Stimulated activated CD4-positive, alpha-beta T cell treated with anti-CD3 and anti-CD28 coated beads, Interleukin-15, amount 100 ng/mL, for 48 hours (primary cell): ENCODE data around the gene SPATA32.
"Not testable (repeated sequence)": the region's sequence is repeated elsewhere in the genome, so short reads cannot be mapped to it uniquely, and the experiment has no call there.

Experiments
- DNase-seq, 2 donors: peaks; one replicate each; pipeline ENCODE4 v3.0.0-alpha.2; 2020; ENCODE audit warnings: low read depth in 2 of 2

Gene SPATA32

GRCh38 chr17:45261577-45262515 lies at the start of gene SPATA32:
SPATA32 (minus strand) TSS chr17:45262094; CDS start chr17:45262016, 78 bp downstream.
- DNase-seq, result peak; percentile 41 to 45

- no peak for DNase-seq
Measured at GRCh38 chr17:45311401-45311759, 49.5 kb upstream of the SPATA32 start.

- no peak for DNase-seq
Measured at GRCh38 chr17:45310380-45311324, 48.8 kb upstream of the SPATA32 start.

GRCh38 chr17:45309400-45309799 lies 47.5 kb upstream of the SPATA32 start:
- DNase-seq, result no peak

- DNase-seq, result no peak
Measured at GRCh38 chr17:45308840-45309239, 46.9 kb upstream of the SPATA32 start.

- DNase-seq, result no peak
Measured at GRCh38 chr17:45308016-45308365, 46.1 kb upstream of the SPATA32 start.

- DNase-seq, result peak; percentile 59 to 61
Measured at GRCh38 chr17:45307290-45308015, 45.6 kb upstream of the SPATA32 start.

- no peak for DNase-seq
Measured at GRCh38 chr17:45306623-45307022, 44.7 kb upstream of the SPATA32 start.

- no peak for DNase-seq
Measured at GRCh38 chr17:45306094-45306493, 44.2 kb upstream of the SPATA32 start.

GRCh38 chr17:45305530-45306087 lies 43.7 kb upstream of the SPATA32 start:
- DNase-seq, result no peak

GRCh38 chr17:45302649-45303173 lies 40.8 kb upstream of the SPATA32 start:
- no peak for DNase-seq

- not testable (repeated sequence) for DNase-seq
Measured at GRCh38 chr17:45302220-45302619, 40.3 kb upstream of the SPATA32 start.

- DNase-seq, result no peak
Measured at GRCh38 chr17:45301674-45302073, 39.8 kb upstream of the SPATA32 start.

GRCh38 chr17:45300060-45300751 lies 38.3 kb upstream of the SPATA32 start:
- no peak for DNase-seq

- no peak for DNase-seq
Measured at GRCh38 chr17:45299361-45299760, 37.5 kb upstream of the SPATA32 start.

- DNase-seq, result no peak
Measured at GRCh38 chr17:45298546-45299285, 36.8 kb upstream of the SPATA32 start.

GRCh38 chr17:45296833-45297124 lies 34.9 kb upstream of the SPATA32 start:
- no peak for DNase-seq

GRCh38 chr17:45296003-45296832 lies 34.3 kb upstream of the SPATA32 start:
- DNase-seq, result no peak

- no peak for DNase-seq
Measured at GRCh38 chr17:45294506-45294905, 32.6 kb upstream of the SPATA32 start.
